Neutrophil (primary cell): ENCODE measurements around the gene FBXW12.

ENCODE experiments used
- H3K27ac ChIP-seq: fragments of 200-600 bp; sonication (generic); 2 replicates; pipeline ENCODE4 v1.5.1; 2016; ENCODE audit warnings: mild to moderate bottlenecking, moderate library complexity
- H3K27me3 ChIP-seq: fragments of 200-600 bp; sonication (generic); 2 replicates; pipeline ENCODE4 v1.6.0; 2016; ENCODE audit warnings: mild to moderate bottlenecking
- H3K36me3 ChIP-seq: fragments of 200-600 bp; sonication (generic); 2 replicates; pipeline ENCODE4 v1.5.1; 2017
- H3K4me1 ChIP-seq, 2 experiments: fragments of 200-600 bp in 1 of 2; sonication (generic) in 1 of 2; 1 replicate in 1 of 2; 2 replicates in 1 of 2; pipeline versions ENCODE4 v1.5.1 to v1.6.1; 2013 to 2016; ENCODE audit warnings: low read depth in 1 of 2, low read length in 1 of 2, mild to moderate bottlenecking in 1 of 2, moderate library complexity in 1 of 2; ENCODE audit not compliant: control insufficient read depth in 1 of 2, insufficient read depth in 1 of 2
- H3K4me3 ChIP-seq, 2 experiments: fragments of 200-600 bp in 1 of 2; sonication (generic) in 1 of 2; 1 replicate in 1 of 2; 2 replicates in 1 of 2; pipeline ENCODE4 v1.5.1; 2013 to 2016; ENCODE audit warnings: low read depth in 1 of 2, low read length in 1 of 2, mild to moderate bottlenecking in 1 of 2, moderate library complexity in 1 of 2
- H3K9me3 ChIP-seq: fragments of 200-600 bp; sonication (generic); 2 replicates; pipeline ENCODE4 v1.5.1; 2016
- TF ChIP-seq, protein P1 (sequence below): fragments of 200-600 bp; sonication (generic); IDR thresholded peaks from 2 replicates; pipeline ENCODE4 v1.5.1; 2016; ENCODE audit warnings: antibody characterized with exemption

Gene FBXW12

DNA sequence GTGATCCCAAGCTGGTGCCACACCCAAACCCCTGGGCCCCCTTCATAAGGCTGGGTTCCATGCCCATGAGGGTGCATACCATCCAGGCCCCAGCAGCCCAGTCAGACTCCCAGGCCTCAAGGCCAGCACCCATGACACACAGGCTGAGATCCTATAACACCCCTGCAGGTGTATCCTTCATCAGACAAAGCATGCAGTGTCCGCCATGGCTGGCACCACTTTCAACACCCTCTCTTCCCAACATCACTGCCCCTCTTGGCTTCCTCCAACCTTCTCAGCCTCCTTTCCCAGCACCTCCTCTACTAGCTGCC lies 64.4 kb downstream of the FBXW12 start:
- peaks cover 17 to 34% of the 10 kb centered on the region in 2 experiments for H3K4me1 ChIP-seq
- TF ChIP-seq, protein P1, sequence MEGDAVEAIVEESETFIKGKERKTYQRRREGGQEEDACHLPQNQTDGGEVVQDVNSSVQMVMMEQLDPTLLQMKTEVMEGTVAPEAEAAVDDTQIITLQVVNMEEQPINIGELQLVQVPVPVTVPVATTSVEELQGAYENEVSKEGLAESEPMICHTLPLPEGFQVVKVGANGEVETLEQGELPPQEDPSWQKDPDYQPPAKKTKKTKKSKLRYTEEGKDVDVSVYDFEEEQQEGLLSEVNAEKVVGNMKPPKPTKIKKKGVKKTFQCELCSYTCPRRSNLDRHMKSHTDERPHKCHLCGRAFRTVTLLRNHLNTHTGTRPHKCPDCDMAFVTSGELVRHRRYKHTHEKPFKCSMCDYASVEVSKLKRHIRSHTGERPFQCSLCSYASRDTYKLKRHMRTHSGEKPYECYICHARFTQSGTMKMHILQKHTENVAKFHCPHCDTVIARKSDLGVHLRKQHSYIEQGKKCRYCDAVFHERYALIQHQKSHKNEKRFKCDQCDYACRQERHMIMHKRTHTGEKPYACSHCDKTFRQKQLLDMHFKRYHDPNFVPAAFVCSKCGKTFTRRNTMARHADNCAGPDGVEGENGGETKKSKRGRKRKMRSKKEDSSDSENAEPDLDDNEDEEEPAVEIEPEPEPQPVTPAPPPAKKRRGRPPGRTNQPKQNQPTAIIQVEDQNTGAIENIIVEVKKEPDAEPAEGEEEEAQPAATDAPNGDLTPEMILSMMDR, result no peak
- peaks cover 16% of the 10 kb centered on the region for H3K36me3 ChIP-seq
- H3K9me3 ChIP-seq, result no peaks in the 10 kb centered on the region
- no peak overlapping the region for H3K4me3 ChIP-seq
- H3K27ac ChIP-seq, result peak overlapping the region; percentile 39
- H3K27me3 ChIP-seq, result no peaks in the 10 kb centered on the region

DNA sequence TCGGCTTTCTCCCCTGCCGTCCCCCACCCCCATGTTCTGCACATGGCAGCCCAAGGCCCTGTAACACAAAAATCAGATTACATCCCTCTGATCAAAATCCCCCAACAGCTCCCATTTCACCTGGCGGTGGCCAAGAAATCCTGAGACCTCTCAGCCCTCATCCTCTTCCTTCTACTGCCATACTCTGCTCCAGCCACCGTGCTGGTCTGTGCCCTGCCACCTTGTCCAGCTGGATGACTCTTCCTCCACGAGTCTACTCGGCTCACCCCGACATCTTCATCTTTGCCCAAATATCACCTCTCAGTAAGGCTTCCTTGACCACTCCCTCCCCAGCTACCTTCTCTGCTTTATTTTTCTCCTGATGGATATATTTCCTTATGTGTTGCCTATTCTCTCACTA lies 64.8 kb downstream of the FBXW12 start:
- H3K27ac ChIP-seq, result no peak overlapping the region
- H3K4me1 ChIP-seq, result peaks cover 21 to 38% of the 10 kb centered on the region in 2 experiments

DNA sequence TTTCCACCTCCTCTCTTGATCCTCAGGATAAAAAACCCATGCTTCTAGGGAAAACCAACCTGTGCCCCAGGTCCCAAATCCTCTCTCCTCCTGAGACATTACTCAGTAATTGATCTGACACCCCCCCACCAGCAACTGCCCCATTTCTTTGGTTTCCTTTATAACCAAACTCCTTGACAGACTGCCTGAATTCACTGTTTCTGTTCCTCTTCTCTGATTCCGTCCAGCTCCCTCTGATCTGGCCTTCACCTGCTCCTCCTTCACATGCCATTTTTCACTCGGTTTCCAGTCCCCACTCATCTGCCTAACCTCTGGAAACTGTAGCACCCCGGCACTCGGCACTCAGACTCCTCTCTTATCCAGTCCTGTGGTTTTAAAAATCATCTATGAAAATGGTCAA lies 65.8 kb downstream of the FBXW12 start:
- Histone ChIP-seq H3K36me3 (peaks cover 22% of the 10 kb centered on the region), H3K4me1 (peaks cover 23 to 39% of the 10 kb centered on the region in 2 experiments)

More for the DNA sequence above, 64.8 kb downstream of the FBXW12 start:
- Histone ChIP-seq H3K36me3 (peaks cover 20% of the 10 kb centered on the region), H3K4me3 (no peak overlapping the region), H3K9me3 (no peaks in the 10 kb centered on the region), H3K27me3 (no peaks in the 10 kb centered on the region)
- TF ChIP-seq, protein P1, result no peak

DNA sequence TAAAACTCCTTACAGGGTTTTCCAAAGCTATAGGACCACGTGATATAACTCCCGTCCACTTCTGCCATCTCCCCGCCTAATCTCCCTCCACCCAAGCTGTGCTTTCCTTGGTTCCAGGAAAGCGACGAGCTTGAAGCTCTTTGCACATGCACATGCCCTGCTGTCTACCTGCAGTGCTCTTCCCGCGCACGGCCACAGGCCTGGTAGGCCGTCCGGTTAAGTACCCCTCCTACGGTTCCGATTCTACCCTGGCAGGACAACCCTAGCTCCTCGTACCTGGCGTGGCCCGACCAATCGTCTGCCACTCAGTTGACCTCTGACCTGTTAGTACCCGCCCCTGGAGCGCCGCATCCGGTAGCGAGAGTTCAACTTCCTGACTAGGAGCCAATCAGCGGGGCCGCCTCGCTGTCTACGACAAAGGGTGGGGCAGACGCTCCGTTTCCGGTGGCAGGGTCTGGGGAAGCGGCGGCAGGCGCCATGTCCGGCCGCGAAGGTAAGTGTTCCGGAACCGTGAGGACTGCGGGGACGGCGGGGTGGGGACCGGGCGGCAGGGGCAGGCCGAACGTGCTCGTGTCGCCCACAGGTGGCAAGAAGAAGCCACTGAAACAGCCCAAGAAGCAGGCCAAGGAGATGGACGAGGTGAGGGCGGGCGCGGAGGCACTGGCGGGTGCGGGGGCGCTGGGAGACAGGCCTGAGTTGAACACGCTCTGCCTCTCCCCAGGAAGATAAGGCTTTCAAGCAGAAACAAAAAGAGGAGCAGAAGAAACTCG lies 68.0 kb downstream of the FBXW12 start, which contains the start of the genes CCDC51 and TMA7:
Gene CCDC51, minus strand, starts transcription at position 300 of the 770 bp plus-strand sequence. CDS start 4,991 bp downstream, outside the sequence.
Gene TMA7, plus strand, starts transcription at position 438 of the 770 bp plus-strand sequence. Its CDS starts 40 bp downstream, at position 478.
- peaks cover 33% of the 10 kb centered on the region for H3K36me3 ChIP-seq
- TF ChIP-seq, protein P1, result peak; percentile 47
- H3K4me3 ChIP-seq, result peak within 1 kb of the TSS; percentile 83 to 85

More for the DNA sequence above, 65.8 kb downstream of the FBXW12 start:
- Histone ChIP-seq H3K27ac (no peak overlapping the region), H3K4me3 (no peak overlapping the region), H3K27me3 (no peaks in the 10 kb centered on the region), H3K9me3 (no peaks in the 10 kb centered on the region)
- TF ChIP-seq, protein P1, result no peak

DNA sequence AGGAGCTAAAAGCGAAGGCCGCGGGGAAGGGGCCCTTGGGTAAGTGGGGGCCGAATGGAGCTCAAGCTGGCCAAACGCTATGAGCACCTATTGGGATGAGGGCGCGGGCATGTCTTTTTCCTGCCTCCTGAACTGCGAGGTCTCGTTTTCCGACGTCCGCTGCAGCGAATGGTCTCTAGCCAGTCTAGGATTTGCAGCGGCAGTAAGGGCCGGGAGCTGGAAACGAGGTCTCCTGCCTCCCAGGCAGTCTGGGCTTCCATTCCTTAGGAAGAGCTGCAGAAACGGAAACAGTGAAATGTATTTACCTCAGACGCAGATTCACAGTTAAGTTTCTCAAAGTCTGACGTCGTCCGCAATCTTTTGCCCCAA lies 68.6 kb downstream of the FBXW12 start:
- Histone ChIP-seq H3K27me3 (no peaks in the 10 kb centered on the region), H3K4me1 (peaks cover 23 to 39% of the 10 kb centered on the region in 2 experiments), H3K36me3 (peaks cover 33% of the 10 kb centered on the region), H3K27ac (peak overlapping the region; percentile 91), H3K4me3 (peak overlapping the region; percentile 83 to 85), H3K9me3 (no peaks in the 10 kb centered on the region)
- TF ChIP-seq, protein P1, result no peak

More for the DNA sequence above, 68.0 kb downstream of the FBXW12 start, which contains the start of the genes CCDC51 and TMA7:
- Histone ChIP-seq H3K27me3 (no peaks in the 10 kb centered on the region), H3K4me1 (peaks cover 23 to 39% of the 10 kb centered on the region in 2 experiments), H3K9me3 (no peaks in the 10 kb centered on the region), H3K27ac (peak within 1 kb of the TSS; percentile 91)
